ENCODE data around the gene KLF15.

GRCh38 chr3:126294211-126294808 lies 62.9 kb downstream of the KLF15 start:
- TF ChIP-seq EZH2phosphoT487 (IDR thresholded peaks at IDR 0.05; ENCODE audit: borderline replicate concordance, low read length) = no peak
- TF ChIP-seq, protein P1, sequence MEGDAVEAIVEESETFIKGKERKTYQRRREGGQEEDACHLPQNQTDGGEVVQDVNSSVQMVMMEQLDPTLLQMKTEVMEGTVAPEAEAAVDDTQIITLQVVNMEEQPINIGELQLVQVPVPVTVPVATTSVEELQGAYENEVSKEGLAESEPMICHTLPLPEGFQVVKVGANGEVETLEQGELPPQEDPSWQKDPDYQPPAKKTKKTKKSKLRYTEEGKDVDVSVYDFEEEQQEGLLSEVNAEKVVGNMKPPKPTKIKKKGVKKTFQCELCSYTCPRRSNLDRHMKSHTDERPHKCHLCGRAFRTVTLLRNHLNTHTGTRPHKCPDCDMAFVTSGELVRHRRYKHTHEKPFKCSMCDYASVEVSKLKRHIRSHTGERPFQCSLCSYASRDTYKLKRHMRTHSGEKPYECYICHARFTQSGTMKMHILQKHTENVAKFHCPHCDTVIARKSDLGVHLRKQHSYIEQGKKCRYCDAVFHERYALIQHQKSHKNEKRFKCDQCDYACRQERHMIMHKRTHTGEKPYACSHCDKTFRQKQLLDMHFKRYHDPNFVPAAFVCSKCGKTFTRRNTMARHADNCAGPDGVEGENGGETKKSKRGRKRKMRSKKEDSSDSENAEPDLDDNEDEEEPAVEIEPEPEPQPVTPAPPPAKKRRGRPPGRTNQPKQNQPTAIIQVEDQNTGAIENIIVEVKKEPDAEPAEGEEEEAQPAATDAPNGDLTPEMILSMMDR (IDR thresholded peaks at IDR 0.05; ENCODE audit: low read depth, low read length, poor library complexity, severe bottlenecking) = no peak
